GM19397 (cell line): ENCODE results near the gene SEC22C.

ENCODE experiments used
- ATAC-seq: cut with Tn5 transposase; IDR thresholded peaks from one replicate; pipeline ENCODE4 v1.9.1; 2021; ENCODE audit warnings: mild to moderate bottlenecking, moderate library complexity; ENCODE audit not compliant: unreplicated experiment

SEC22C gene

DNA sequence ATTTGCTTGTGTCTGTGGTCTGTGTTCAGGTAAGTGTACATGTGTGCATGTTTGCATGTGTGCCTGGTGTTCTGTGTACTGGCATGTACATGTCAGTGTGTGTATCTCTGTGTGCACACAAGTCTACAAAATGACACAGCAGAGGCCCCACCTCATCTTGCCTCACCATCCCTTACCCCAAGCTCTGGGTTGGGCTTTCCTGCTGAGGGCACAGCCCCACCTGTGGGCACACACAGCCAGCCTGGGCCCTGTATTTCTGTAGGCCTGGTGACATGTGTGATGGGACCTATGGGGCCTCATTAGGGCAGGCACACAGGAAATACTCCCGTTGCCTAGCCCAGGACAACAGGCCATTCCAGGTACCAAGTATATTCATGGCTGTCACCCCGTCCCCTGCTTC is 65.8 kb downstream of the SEC22C start:
- no peak for ATAC-seq

DNA sequence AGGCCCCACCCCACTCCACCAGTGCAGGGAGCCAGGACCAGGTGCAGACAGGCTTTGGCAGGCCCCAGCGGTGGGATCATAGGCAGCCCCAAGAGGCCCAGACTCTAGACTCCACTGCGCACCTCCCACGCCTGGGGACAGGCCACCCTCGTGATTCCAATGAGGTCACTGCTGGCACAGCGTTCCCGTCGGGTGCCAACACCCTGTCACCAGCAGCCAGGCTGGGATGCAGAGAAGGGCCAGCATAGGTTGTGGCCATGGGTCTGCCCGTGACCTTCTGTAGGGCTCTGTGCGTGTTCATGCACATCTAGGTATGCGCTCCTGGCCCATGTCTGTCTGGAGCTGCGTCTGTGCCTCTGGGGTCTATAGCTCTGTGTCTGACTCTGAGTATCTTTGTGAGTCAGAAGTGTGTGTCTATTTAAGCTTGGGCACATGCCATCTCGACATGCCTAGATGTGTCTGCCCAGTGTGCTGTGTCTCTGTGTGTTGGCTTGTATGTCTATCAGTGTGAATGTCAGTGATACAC is 66.3 kb downstream of the SEC22C start:
- ATAC-seq = no peak

GRCh38 chr3:42514876-42515275 is 66.9 kb downstream of the SEC22C start:
- ATAC-seq = no peak

- no peak for ATAC-seq
Measured at GRCh38 chr3:42513521-42513920, 68.2 kb downstream of the SEC22C start.

- no peak for ATAC-seq
Measured at GRCh38 chr3:42513121-42513520, 68.6 kb downstream of the SEC22C start.

GRCh38 chr3:42511736-42512135 is 70.0 kb downstream of the SEC22C start:
- no peak for ATAC-seq

DNA sequence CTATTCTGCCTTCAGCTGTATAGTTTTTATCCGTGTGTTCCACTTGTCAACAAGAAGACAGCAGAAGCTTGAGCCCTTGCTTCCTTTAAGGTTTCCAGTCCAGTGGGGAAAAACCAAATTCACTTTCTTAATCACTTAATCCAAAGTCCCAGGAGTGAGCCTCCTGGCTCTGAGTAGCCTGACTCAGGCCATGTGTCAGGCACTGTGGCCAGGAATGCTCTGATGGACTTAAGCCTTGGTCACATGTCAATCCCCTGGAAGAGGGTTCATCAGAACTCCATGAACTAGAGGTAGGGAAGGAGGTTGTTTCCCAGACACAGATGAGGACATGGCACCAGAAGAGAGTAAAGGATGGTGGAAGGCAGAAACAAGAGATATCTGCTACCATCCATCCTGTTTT is 70.6 kb downstream of the SEC22C start:
- ATAC-seq = no peak

- no peak for ATAC-seq
Measured at GRCh38 chr3:42510325-42510724, 71.4 kb downstream of the SEC22C start.

DNA sequence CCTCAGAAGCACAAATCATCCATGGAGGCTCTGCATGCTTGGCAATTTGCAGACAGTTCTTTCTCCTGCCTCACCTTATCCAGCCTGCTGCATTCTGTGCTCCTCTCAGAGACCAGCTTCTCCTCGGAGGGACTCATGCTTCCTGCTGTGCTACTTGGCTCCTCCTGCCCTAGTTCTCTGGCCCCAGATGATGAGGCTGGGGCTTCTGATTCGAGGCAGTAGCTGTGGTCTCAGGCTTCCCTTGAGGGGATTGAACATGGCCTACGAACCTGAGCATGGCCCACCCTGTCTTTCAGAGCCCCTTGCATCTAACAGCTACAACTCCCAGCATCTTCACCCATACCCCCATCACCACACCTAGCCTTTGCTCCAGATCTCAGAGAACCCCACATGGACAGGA is 72.7 kb downstream of the SEC22C start:
- no peak for ATAC-seq

GRCh38 chr3:42508562-42508961 is 73.2 kb downstream of the SEC22C start:
- ATAC-seq = no peak

- ATAC-seq = no peak
Measured at GRCh38 chr3:42507761-42508335, 73.9 kb downstream of the SEC22C start.

GRCh38 chr3:42507252-42507651 is 74.5 kb downstream of the SEC22C start:
- ATAC-seq = no peak

DNA sequence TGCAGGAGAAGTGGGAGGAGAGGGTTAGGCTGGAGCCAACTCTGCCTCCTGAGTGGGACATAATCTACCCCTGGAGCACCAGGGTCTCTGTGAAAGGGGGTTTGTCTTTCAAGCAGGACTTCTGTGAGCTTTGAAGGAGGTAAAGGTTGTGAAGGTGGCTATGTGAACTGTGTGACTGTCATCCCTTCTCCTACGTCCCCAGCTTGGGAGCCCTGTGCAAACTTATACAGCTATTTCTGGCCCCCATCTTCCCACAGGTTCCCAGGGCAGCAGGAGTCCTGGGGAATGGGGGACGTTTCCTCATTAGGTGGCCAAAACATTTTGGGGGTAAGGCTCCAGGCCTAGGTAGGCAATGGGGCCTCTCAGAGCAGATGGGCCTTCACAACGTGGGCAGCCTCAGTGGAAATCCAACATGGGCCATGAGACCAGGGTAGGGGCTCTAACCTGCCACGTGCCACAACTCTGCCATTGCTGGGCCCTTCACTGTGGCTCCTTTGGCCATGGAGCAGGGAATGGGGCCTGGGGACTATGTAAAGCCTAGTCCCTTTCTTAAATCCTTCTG is 75.8 kb downstream of the SEC22C start:
- ATAC-seq = no peak

DNA sequence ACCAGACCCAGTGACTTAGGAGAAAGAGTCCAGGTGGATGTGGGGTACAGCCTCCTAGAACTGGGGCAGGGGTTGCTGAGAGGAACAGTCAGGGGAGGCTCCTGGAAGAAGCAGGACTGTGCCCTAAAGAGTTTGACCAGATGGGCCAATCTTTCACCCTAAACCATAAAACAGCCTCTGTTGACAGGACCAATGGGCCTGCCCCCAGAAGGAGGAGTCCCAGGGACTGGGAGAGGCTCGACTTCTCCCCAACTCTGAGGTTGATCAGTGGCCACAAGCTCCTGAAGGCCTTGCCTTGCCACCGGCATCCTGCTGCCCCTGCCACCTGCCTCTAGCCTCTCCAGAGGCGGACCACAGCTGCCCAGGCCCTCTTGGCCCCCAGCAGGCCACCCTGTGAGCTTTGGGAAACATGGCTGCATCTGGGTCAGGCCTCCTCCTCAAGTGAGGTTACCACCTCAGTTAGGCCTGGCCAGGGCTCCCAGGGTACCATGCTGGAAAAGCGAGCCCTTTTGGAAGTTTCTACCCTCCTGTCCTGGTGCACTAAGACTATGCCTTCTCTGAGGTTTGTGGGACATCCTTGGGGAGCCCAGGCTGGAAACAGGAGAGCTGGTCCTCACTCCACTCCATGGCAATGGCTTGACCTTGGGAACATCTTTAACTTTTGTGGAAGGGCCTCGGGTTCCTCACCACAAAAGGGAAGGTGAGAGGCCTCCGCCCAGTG is 76.5 kb downstream of the SEC22C start:
- ATAC-seq = no peak

DNA sequence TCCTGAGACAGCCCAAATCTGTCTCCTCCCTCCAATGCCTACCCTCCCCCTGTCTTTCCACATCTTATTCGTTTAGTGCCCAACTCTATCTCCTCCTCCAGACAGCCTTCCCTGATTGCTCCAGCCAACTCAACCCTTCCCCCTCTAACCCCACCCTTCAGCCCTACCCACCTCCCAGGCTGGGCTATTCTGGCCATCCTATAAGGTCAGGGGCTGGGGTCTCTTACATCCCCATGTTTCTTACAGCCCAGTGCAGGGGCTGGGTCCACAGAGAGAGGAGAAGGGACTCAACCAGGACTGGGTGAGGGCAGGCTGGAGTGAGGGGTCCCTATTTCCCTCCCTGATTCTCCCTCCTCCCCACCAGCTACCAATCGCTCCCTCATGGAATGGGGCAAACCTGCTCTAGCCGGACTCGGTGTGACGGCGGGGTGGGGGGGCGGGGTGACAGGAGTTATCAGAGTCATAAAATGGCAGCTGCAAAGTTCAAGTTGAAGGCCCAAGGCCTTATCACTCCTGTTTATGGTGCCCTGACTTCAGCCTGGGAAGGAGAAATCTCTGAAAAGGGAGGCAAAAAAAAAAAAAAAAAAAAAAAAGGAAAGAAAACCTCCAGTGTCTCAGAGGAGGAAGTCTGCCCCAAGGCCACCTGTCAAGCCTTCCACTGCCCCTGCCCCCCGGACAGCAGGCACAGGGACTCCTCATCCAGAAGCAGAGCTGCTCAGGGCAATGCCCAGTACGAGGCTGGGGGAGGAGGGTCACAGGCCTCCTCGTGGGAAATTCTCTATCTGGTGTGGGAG is 77.2 kb downstream of the SEC22C start:
- ATAC-seq = no peak

GRCh38 chr3:42503957-42504333 is 77.8 kb downstream of the SEC22C start:
- no peak for ATAC-seq

- ATAC-seq = no peak
Measured at GRCh38 chr3:42503251-42503924, 78.4 kb downstream of the SEC22C start.

GRCh38 chr3:42502429-42503250 is 79.1 kb downstream of the SEC22C start, which contains the start of gene VIPR1:
VIPR1 (plus strand) TSS chr3:42502643; CDS start chr3:42502736, 93 bp downstream.
- peak; percentile 92 for ATAC-seq

- ATAC-seq = no peak
Measured at GRCh38 chr3:42501681-42502428, 79.9 kb downstream of the SEC22C start.
